Nephron progenitor cell (in vitro differentiated cells): ENCODE measurements around the gene DOK7.
A peak's percentile ranks its signal among the peaks of the same experiment; 100 is the strongest.

Experiments used
- DNase-seq: peaks from one replicate; pipeline ENCODE4 v3.0.0; 2021
- H3K27ac Mint-ChIP-seq: 2 replicates; pipeline ENCODE4 v1.8.0; 2021; ENCODE audit warnings: mild to moderate bottlenecking, moderate library complexity, mixed read lengths
- H3K27me3 Mint-ChIP-seq: 2 replicates; pipeline ENCODE4 v1.8.0; 2021; ENCODE audit warnings: mild to moderate bottlenecking, low read depth, mixed read lengths; ENCODE audit not compliant: poor library complexity
- H3K36me3 Mint-ChIP-seq: 2 replicates; pipeline ENCODE4 v1.8.0; 2021; ENCODE audit warnings: low read depth, mixed read lengths
- H3K4me1 Mint-ChIP-seq: 2 replicates; pipeline ENCODE4 v1.8.0; 2021; ENCODE audit warnings: mixed read lengths
- H3K4me3 Mint-ChIP-seq: 2 replicates; pipeline ENCODE4 v1.8.0; 2021; ENCODE audit warnings: mild to moderate bottlenecking, moderate library complexity, mixed read lengths
- H3K9me3 Mint-ChIP-seq: 2 replicates; pipeline ENCODE4 v1.8.0; 2021; ENCODE audit warnings: mild to moderate bottlenecking, moderate library complexity, mixed read lengths
- TF ChIP-seq, protein P1 (sequence below): fragments of 200-600 bp; sonication (generic); IDR thresholded peaks from 2 replicates; pipeline ENCODE4 v1.5.0; 2021; ENCODE audit warnings: antibody characterized with exemption

DOK7 gene

GRCh38 chr4:3442959-3443749 is 20.0 kb upstream of the DOK7 start:
- H3K27ac Mint-ChIP-seq, result no peak overlapping the region
- DNase-seq, result peak; percentile 76
- H3K4me3 Mint-ChIP-seq, result no peak overlapping the region
- no peaks in the 10 kb centered on the region for H3K27me3 Mint-ChIP-seq
- no peaks in the 10 kb centered on the region for H3K9me3 Mint-ChIP-seq
- TF ChIP-seq, protein P1, sequence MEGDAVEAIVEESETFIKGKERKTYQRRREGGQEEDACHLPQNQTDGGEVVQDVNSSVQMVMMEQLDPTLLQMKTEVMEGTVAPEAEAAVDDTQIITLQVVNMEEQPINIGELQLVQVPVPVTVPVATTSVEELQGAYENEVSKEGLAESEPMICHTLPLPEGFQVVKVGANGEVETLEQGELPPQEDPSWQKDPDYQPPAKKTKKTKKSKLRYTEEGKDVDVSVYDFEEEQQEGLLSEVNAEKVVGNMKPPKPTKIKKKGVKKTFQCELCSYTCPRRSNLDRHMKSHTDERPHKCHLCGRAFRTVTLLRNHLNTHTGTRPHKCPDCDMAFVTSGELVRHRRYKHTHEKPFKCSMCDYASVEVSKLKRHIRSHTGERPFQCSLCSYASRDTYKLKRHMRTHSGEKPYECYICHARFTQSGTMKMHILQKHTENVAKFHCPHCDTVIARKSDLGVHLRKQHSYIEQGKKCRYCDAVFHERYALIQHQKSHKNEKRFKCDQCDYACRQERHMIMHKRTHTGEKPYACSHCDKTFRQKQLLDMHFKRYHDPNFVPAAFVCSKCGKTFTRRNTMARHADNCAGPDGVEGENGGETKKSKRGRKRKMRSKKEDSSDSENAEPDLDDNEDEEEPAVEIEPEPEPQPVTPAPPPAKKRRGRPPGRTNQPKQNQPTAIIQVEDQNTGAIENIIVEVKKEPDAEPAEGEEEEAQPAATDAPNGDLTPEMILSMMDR, result peak; percentile 97
- no peaks in the 10 kb centered on the region for H3K36me3 Mint-ChIP-seq
- no peaks in the 10 kb centered on the region for H3K4me1 Mint-ChIP-seq

DNA sequence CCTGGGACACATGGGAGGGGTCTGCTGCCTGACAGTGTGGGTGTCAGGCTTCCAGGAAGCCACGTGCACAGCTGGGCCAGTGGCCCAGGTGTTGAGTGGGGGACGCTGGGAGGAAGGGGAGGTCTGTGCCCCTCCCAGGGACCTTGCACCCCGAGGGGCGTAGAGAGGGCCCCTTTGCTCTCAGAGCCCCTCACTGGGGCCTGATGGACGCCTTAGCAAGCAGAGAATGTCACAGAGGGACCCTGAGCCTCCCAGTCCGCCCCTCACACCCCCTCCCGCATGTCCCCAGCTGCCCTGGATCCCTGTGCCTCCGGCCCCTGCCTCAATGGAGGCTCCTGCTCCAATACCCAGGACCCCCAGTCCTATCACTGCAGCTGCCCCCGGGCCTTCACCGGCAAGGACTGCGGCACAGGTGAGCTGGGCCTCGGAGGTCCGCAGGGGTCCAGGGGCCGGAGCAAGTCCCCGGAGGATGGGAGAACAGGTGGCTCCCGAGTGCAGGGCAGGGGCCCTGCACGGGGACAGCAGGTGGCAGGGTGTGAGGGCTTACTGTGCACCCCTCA is 19.3 kb upstream of the DOK7 start:
- no peak for DNase-seq
- TF ChIP-seq, protein P1, result peak; percentile 4
- H3K27me3 Mint-ChIP-seq, result no peaks in the 10 kb centered on the region
- H3K4me3 Mint-ChIP-seq, result no peak overlapping the region
- H3K36me3 Mint-ChIP-seq, result no peaks in the 10 kb centered on the region
- H3K9me3 Mint-ChIP-seq, result no peaks in the 10 kb centered on the region
- peaks cover 5% of the 10 kb centered on the region for H3K4me1 Mint-ChIP-seq
- no peak overlapping the region for H3K27ac Mint-ChIP-seq

DNA sequence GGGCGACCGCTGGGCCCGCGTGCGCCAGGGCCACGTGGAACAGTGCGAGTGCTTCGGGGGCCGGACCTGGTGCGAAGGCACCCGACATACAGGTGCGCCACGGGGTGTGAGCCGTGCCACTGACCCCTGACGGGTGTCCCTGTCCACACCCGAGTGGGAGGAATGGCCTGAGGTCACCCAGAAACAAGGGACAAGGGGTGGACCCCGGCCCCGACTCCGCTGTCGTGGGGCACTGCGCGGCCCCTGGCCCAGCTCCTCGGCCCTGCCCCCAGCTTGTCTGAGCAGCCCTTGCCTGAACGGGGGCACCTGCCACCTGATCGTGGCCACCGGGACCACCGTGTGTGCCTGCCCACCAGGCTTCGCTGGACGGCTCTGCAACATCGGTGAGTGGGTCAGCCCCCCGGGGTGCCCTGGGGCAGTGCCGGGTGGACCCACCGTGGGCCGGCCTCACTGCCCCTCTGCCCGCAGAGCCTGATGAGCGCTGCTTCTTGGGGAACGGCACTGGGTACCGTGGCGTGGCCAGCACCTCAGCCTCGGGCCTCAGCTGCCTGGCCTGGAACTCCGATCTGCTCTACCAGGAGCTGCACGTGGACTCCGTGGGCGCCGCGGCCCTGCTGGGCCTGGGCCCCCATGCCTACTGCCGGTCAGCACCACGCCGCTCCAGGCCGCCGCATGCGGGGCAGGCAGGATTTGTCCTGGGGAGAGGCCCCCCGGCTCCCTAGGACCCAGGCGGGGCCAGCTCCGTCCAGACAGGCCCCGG is 18.6 kb upstream of the DOK7 start:
- TF ChIP-seq, protein P1, result no peak
- H3K27ac Mint-ChIP-seq, result no peak overlapping the region
- no peaks in the 10 kb centered on the region for H3K36me3 Mint-ChIP-seq
- no peaks in the 10 kb centered on the region for H3K27me3 Mint-ChIP-seq
- no peak overlapping the region for H3K4me3 Mint-ChIP-seq
- H3K4me1 Mint-ChIP-seq, result peaks cover 7% of the 10 kb centered on the region
- no peaks in the 10 kb centered on the region for H3K9me3 Mint-ChIP-seq
- no peak for DNase-seq

DNA sequence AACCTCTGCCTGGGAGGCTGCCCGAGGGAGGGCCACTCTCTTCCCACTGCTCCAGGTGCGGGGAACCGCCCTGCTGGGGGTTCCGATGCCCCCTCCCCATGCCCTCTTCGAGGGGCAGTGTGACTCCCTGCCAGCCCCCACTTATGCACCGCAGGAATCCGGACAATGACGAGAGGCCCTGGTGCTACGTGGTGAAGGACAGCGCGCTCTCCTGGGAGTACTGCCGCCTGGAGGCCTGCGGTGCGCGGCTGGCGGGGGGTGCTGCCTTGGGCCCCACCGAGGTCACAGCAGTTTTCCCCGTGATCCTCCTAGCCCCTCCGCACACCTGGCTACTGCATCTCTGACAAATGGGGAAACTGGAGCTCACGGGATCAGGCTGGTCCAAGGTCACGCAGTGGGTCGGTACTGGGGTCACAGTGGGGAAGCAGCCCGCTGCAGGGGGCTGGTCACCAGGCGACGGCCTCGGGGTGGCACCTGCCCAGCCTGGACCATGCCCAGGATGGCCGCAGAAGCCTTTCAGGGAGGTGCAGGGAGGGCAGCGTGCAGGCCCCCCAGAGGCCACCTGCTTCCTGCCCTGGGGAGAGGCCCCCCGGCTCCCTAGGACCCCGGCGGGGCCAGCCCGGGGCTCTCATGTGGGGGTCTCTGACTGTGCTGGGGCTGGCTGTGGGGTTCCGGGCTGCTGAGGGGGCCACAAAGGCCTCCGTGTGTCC is 17.8 kb upstream of the DOK7 start:
- Mint-ChIP-seq H3K36me3 (no peaks in the 10 kb centered on the region), H3K9me3 (no peaks in the 10 kb centered on the region), H3K4me3 (no peak overlapping the region), H3K27ac (no peak overlapping the region), H3K4me1 (peaks cover 7% of the 10 kb centered on the region), H3K27me3 (no peaks in the 10 kb centered on the region)
- TF ChIP-seq, protein P1, result no peak
- no peak for DNase-seq

DNA sequence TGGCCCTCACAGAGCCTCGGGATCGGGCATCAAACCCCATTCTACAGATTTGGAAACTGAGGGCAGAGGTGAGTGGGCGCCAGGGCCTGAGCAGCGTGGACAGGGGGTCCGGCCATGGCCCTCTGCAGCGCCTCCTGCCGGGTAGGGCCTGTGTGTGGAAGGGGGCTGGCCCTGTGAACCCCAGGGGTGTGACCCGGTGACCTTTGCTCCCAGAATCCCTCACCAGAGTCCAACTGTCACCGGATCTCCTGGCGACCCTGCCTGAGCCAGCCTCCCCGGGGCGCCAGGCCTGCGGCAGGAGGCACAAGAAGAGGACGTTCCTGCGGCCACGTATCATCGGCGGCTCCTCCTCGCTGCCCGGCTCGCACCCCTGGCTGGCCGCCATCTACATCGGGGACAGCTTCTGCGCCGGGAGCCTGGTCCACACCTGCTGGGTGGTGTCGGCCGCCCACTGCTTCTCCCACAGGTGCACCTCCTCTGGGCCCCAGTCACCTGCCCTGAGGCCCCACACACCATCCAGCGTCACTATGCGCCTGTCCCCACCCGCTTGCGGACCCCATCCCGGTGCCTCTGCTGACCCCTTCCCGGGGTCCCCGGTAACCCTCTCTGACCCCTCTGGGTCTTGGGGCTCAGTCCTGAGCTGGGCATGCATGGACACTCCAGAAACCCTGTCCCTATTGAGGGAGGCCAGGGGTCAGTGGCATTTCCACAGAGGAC is 17.1 kb upstream of the DOK7 start:
- DNase-seq, result no peak
- TF ChIP-seq, protein P1, result no peak
- Mint-ChIP-seq H3K4me3 (no peak overlapping the region), H3K36me3 (no peaks in the 10 kb centered on the region), H3K9me3 (no peaks in the 10 kb centered on the region), H3K27me3 (no peaks in the 10 kb centered on the region), H3K4me1 (peaks cover 13% of the 10 kb centered on the region), H3K27ac (no peak overlapping the region)
